Measurements from ENCODE around the gene CCDC74A.
"Not testable (repeated sequence)": the region's sequence is repeated elsewhere in the genome, so short reads cannot be mapped to it uniquely, and the experiment has no call there.

- not testable (repeated sequence) for TF ChIP-seq SP1 (IDR thresholded peaks at IDR 0.05); TARDBP (IDR thresholded peaks at IDR 0.05); SUZ12 (IDR thresholded peaks at IDR 0.05); ELF4 (IDR thresholded peaks at IDR 0.05); ARNT (IDR thresholded peaks at IDR 0.05); FOXM1 (IDR thresholded peaks at IDR 0.05; ENCODE audit: borderline replicate concordance); FOXA1 (IDR thresholded peaks at IDR 0.05)
Observed at GRCh38 chr2:131521524-131521923, 6.2 kb upstream of the CCDC74A start.
